Embryonic facial prominence (tissue), 1 donor: ENCODE measurements around the gene IP6K1.
"Not testable (repeated sequence)": the region's sequence is repeated elsewhere in the genome, so short reads cannot be mapped to it uniquely, and the experiment has no call there.

Experiments used
- DNase-seq: peaks from one replicate; pipeline ENCODE4 v3.0.0-alpha.2; 2016; ENCODE audit errors: extremely low spot score

The IP6K1 gene

DNA sequence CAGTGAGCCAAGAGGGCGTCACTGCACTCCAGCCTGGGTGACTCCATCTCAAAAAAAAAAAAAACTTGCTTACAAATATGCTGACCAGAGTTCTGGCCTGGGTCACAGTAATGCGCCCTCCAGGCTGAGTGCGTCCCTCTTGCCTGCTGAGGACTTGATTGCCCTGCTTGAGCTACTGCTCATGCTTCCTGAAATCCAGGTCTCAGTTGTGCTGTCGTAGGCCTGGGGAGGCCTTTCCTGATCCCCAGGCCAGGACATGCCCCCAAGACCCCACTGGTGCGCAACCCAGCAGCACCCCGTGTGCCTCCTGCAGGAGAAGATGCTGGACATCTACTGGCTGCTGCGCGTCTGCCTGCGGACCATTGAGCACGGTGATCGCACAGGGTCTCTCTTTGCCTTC, 74.2 kb downstream of the IP6K1 start:
- no peak for DNase-seq

DNA sequence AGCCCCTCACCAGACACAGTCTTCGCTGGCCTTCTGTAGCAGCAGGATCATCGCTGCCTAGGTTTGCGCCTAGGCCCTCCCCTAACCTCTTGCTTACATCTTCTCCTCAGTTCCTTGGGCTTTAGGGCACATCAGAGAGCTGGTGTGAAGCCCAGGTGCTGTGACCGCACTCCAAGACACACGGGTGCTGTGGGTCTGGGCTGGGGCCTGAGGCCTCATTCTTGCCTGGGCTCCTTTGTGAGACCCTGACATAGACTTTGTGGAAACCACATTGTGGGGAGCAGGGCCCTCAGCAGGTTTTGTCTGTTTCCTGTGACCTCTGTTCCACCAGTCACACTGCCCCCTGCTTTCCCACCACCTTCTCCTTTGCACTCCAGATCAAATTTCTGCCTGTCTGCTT, 74.9 kb downstream of the IP6K1 start:
- DNase-seq: no peak

DNA sequence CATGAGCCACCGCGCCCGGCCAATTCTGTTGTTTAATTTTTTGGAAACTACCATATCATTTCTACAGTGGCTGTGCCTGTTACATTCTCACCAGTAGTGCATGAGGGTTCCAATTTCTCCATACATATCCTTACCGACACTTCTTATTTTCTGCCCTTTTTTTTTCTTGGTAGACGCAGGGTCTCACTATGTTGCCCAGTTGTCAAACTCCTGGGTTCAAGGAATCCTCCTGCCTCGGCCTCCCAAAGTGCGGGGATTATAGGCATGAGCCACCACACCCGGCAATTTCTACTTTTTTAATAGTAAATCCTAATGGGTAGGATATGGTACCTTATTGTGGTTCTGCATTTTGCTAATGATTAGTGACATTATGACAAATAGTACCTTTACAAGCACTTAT, 76.5 kb downstream of the IP6K1 start:
- DNase-seq: no peak

DNA sequence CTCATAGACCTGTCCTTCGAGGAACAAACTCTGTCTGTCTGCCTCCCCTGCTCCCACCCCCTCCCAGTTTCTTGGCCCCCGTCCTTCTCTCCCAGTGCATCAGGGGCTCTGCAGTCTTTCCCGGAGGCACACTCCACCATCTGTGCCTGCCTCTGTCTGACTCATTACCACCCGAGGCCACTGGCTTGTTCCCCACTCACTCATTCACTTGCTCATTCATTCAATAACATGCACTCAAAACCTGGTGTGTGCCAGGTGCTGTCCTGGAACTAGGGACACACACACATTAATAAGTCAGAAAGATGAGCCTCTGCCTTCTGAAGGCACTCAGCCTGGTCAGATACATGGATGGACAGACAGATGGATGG, 79.2 kb downstream of the IP6K1 start:
- no peak for DNase-seq

DNA sequence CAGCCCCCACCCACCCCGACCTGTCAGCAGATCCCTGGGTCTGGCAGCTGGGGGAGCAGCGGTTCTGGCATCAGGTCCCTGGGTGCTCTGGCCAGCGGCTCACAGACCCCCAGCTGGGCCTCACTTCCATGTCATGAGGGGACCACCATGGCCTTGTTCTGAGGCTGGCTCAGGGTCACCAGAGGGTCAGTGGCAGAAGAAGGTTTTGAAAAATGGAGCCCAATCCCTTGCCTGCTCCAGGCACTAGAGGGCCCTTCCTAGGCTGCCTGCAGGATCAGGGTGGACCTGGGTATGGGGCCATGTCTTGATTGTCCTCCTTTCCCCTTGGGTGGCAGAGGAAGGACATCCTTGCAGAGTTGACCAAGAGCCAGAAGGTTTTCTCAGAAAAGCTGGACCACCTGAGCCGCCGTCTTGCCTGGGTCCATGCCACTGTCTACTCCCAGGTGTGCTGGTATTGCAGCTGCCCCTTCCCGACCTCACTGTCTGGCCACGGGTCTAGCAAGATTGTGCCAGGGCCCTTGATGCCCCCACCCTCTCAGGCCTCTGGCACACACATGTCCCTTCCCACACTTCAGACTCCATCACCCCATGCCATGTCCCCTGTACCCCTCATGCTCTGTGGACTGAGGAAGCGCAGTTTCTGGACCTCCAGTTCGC, 79.8 kb downstream of the IP6K1 start:
- no peak for DNase-seq

DNA sequence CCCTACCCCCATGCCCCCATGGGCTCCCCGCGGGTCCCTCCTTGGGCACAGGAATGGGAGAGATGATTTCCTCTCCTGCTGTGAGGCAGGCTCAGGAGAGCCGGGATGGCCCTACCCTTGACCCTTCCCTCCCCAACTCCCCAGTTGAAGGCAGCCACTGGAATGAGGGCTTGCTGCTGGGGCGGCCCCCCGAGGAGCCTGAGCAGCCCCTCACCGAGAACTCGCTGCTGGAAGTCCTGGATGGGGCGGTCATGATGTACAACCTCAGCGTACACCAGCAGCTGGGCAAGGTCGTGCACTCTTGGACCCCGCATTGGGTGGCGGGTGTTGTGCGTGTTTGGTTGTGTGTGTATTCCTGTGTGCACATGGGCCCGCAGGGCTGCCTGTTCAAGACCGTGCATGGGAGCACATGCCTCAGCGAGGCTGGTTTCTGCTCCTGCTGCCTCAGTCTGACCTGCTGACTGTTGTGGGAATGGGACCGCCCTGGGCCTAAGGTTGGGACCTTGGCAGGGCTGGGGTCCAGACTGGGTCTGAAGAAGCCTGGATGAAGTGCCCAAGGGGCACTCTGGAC, 80.9 kb downstream of the IP6K1 start:
- no peak for DNase-seq

DNA sequence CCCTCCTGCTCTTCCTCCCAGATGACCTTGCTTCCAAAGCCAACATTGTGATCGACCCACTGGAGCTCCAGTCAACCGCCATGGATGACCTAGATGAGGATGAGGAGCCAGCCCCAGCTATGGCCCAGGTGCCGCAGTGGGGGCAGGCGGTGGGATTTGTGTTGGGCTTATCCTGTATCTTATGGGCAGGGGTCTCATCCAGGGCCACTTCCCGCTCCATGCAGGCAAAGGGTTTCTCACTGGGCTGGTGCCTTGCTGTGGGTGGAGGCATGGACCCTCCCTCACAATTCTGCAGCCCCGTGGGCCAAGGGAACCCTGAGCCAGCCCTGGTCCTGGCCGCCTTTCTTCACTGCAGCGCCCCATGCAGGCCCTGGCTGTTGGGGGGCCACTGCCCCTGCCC, 81.7 kb downstream of the IP6K1 start:
- DNase-seq: no peak

DNA sequence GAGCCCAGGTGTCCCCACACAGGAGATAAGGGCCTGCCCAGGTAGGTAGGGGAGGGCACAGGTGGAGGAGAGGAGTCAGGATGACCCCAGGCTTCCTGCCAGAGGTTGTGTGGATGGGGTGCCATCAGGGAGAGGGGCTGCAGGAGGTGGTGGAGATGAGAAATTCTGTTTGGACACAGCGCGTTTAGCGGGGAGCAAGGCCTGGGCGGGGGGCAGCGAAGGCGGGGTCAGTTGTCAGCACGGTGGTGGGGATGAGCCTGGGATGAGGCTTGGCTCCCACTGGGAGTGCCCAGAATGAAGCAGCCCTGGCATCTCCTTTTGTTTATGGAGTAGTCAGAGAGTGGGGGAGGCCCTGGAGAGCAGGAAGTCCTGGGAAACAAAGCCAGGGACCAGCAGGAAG, 82.4 kb downstream of the IP6K1 start:
- no peak for DNase-seq

DNA sequence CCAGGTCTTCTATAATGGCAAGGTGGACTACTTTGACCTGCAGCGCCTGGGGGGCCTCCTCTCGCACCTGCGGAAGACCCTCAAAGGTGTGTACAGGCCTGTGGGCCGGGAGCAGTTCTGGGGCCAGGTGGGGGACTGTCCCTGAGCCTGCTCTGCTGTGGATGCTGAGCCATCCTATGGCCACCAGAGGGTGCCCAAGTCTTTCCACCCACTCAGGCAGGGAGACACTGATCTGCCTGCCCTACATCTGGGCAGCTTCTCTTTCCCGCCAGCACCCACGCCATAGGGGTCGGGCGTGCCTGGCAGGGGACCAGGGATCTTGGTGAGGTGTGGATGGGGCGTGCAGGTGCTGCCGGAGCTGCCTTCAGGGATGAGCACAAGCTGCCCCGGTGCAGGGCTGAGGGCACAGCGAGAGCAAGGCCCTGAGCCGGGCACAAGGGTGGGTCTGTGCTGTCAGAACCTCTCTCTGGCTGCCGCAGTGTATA, 82.9 kb downstream of the IP6K1 start:
- DNase-seq: no peak

DNA sequence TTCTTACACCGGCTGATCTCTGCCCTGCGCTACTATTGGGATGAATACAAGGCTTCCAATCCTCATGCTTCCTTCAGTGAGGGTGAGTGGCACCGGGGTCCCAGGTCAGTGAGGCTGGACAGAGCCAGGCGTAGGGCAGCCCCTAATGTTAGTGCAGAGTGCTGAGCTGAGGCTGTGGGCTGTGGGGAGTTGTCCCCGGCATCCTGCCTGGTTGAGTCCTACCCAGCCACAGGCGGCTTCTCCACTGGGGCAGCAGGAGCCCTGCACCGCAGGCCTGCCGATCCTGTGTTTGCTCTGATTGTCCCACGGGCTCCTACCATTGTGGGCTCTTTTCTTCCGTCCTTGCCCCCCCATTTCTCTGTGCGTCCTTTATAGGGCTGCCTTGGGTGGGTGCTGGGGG, 83.7 kb downstream of the IP6K1 start:
- no peak for DNase-seq

DNA sequence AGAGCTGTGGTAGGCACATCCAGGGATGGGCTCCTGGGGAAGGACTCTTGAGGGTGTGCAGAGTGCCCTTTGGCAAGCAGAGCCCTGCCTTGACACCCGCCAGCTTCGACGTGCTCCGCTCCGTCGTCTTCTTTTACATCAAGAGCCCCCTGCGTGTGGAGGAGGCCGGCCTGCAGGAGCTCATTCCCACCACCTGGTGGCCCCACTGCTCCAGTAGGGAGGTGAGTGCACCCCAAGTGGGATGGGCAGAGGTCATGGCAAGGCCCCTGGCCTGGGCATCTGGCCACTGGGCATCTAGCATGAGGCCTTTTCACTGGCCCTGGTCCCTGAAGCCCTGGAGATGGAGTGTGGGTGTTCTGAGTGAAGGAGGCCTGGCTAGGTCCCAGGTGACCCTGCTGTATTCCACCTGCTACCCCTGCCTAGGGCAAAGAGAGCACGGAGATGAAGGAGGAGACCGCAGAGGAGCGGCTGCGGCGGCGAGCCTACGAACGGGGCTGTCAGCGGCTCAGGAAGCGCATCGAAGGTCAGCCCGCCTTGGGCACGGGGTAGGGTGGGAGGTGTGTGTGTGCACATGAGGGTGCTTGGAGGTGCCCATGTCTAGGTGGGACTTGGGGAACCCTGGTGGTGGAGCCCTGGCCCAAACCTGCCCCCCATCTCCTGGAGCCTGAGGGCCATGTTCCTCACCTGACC, 84.8 kb downstream of the IP6K1 start:
- no peak for DNase-seq

DNA sequence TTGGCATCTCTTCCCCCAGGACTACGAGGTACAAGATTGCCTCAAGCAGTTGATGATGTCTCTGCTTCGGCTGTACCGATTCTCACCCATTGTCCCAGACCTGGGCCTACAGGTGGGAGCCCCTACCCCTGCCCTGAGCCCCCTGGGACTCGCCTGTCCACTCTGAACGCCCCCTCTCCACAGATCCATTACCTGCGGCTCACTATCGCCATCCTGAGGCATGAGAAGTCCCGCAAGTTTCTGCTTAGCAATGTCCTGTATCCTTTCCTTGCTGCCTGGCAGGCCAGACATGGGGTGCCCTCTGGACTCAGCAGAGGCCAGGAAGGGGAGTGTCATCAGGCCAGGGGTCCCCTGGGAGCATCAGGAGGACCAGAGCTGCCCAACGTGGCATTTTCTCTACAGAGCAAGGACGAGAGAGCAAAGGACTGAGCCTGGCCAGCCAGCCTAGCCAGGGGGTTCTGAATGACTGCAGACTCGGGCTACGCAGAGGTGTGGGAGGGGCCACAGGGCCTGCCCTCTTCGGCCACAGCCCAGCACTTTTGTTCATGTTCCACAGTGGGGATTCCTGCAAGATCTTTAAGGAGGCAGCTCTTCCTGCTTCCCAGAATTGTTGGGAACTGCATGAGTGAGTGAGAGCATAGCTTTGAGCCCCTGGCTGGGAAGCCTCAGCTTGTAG, 85.8 kb downstream of the IP6K1 start:
- no peak for DNase-seq

DNA sequence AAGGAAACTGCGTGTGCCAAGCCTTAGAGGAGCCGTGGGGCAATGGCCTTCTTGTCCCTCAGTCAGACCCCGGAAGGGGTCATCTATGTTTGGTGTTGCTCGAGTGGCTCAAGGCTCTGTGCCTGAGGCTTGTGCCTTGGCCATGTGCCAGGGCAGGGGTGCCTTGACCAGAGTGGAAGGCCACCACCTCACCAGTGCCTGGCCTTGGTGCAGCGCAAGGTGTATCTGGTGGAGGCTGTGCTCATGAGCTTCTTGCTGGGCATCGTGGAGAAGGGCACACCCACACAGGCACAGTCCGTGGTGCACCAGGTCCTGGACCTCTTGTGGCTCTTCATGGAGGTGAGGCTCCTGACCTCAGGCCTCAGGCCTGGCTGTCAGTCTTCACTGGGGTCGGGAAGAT, 86.3 kb downstream of the IP6K1 start:
- DNase-seq: no peak

DNA sequence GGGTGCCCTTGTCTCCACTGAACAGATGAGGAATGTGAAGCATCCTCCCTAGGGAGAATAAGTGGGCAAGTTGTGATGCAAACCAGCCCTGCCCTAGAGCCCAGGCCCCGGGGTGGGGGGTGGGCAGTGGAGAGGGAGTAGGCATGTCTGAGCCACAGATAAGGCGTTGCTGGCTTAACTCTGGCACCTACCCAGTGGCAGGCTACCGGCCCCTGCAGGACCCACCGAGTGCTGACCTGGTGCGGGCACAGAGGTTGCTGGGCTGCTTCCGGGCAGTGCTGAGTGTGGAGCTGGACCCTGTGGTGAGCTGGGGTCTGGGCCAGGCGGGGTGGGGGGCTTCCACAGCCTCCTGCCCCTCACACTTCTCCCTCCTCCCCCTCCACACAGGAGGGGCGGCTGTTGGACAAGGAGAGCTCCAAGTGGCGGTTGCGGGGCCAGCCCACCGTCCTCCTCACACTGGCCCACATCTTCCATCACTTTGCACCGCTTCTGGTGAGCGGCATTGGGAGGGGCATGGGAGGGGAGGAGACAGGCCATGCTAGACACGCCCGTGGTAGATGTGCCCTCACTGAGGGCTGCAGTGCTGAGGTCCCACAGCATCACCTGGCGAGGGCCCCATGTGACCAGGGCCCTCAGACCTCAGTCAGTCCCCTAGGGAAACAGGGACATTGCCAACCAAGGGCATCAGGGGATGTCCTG, 86.9 kb downstream of the IP6K1 start:
- DNase-seq: no peak

DNA sequence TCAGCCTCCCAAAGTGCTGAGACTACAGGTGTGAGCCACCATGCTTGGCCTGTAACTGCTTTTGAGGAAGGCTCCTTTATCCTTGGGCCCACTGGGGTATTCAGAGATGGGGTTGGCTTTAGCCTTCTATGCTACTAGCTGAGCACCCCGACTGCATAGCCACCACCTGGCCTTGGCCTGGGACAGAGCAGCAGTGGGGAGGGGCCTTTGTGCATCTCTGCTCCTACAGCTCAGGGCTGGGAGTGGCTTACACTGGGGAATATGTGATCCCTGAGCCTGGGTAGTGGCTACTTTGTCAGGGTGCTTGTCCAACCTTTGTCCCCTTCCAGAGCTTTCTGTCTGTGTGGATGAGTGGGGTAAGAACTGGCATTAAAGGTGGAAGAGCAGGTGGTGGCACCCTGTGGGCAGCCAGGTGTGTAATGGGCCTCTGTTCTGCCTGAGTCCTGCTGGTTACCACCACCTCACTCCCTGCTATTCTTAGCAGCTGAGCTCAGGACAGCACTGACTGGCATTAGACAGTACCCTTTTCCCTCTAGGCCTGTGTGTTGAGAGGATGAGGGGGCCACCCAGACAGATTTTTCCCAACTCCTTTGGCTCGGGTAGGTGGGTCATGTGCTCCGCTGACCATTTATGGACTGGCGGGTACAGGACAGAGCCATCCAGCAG, 90.9 kb downstream of the IP6K1 start:
- not testable (repeated sequence) for DNase-seq

DNA sequence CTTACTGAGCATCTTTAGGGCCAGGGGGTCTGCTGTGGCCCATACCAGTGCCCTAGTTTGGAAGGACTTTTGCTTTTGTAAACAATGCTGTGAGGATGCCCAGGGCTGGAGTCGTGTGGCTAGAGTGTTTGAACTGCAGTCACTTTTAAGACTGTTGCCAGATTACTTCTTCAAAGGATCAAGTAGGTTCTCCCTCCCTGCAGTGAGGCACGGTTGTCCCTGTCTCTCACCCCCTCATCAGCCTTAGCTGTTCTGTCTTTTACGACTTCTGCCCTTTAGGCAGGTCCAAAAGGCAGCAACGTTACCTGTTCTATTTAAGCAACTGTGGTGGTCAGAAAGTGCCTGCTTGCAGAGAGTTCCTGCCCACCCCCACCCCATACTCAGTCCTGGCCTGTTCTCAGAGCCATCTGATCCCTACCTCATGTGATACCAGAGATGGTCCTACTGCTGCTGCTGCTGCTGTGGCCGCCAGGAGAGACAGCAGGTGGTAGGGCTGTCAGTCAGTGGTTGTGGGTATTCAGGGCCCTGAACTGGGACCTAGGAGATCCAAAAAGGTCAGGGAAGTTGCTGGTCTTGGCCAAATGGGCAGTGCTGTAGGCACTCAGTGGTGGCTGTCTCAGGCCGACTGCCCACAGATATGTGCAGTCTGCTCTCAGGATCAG, 91.8 kb downstream of the IP6K1 start:
- not testable (repeated sequence) for DNase-seq

DNA sequence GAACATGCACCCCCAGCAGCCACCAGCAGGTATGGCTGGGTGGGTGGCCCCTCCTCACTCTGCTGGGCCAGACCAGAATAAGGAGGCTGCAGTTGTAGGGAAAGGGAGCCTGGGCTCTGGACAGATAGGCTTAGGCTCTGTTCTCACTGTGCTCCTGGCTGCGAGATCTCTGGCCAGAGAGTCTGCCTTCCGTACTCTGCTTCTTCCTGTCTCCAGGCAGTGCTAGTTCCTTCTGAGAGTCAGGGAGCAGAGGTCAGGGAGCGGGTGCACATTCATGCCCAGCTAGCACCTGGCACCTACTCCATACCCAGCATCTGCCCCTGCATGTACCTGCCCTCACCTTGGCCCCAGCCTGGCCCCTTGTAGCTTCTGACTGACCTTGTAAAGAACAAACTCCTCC, 94.9 kb downstream of the IP6K1 start:
- DNase-seq: not testable (repeated sequence)

DNA sequence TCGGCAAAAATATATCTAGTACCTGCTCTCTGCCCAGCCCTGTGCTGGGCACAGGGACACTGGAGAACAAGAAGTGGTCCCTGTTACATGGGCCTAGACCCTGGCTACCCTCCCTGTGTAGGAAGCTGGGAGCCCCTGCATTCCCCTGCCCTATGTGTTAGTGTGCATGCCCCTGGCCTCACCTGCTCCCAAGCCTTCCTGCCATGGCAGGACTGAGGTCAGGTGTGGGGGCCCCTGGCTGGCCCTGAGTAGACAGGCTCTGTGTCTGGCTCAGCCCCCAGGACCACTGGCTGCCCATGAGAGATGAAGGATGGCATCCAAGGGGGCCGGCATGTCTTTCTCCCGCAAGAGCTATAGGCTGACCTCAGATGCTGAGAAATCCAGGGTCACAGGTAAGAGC, 95.5 kb downstream of the IP6K1 start:
- DNase-seq: not testable (repeated sequence)

DNA sequence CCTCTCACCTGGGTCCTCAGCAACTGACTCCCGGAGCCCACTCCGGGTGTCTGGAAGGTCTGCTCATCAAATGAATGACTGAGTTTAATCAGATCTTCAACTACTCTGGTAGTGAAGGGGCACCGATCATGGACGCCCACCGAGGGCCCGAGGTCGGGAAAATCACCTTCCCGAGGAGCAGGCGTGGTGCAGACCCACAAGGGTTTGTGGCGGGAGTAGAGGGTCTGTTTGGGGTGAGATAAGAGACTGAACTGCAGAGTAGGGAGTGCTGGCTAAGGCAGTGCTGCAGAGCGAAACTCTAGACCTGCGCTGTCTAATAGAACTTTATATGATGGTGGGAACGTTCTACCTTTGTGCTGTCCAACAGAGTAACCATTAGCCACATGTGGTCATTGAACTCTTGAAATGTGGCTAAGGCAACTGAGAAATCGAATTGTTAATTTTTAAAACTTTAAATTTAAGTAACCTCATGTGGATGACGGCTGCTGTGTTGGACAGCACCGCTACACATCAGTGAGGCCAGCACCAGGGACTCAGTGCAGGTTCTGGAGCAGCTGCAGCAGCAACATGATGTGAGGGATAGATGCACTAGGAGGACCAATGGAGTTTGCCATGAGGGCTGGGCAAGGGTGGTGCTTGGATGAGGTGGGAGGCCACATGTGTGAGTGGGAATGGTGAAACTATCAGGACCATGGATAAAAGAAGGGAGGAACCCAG, 96.3 kb downstream of the IP6K1 start:
- DNase-seq: not testable (repeated sequence)
